CD4-positive, alpha-beta T cell treated with Interleukin-10 for 1 hour (primary cell): ENCODE results near the gene CCL17.
A peak's percentile ranks its signal among the peaks of the same experiment; 100 is the strongest.
"Not testable (repeated sequence)": the region's sequence is repeated elsewhere in the genome, so short reads cannot be mapped to it uniquely, and the experiment has no call there.

ENCODE experiments used
- DNase-seq: peaks from one replicate; pipeline ENCODE4 v3.0.0-alpha.2; 2020

Gene CCL17

DNA sequence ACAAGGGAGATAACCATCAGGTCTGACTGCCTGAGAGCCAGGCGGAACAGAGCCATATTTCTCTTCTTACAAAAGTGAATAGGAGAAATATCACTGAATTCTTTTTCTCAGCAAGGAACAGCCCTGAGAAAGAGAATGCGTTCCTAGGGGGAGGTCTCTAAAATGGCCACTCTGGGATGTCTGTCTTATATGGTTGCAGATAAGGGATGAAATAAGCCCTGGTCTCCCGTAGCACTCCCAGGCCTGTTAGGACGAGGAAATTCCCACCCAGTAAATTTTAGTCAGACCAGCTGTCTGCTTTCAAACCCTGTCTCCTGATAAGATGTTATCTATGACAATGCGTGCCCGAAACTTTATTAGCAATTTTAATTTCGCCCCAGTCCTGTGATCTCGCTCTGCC, 35.4 kb downstream of the CCL17 start:
- peak; percentile 13 for DNase-seq

DNA sequence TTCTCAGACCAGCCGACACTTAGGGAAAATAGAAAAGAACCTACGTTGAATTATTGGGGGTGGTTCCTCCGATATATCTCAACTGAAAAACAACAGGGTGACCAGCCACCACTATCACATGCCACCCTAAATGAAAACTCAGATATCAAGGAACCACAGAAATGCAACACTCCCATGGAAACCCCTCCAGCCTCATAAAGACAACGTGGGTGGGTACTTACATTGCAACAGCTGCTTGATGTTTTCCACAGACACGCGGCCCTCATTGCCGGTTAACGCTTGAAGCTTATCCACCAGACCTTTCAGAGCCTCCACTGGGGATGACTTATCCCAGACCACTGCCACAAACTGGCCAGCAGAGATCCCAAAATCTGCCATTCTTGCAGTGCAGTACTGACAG, 36.0 kb downstream of the CCL17 start:
- not testable (repeated sequence) for DNase-seq

DNA sequence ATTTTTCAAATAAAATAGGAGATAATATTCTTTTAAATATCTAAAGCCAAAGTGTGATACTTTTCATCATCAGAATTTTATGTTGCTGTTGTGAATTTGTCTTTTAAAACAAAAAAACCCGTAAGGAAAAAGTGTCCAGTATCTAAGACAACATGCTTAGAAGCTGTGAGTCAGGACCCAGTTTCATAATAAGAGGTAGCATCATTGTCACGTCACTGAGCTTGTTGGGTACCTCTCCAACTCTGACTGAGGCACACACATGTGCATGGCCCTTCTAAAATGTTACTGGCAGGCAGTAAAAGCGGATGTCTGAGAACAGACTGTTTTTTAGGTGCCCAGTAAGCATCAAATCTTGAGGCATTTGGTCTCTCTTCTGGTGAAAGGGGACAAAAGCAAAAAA, 40.1 kb downstream of the CCL17 start:
- DNase-seq: no peak

DNA sequence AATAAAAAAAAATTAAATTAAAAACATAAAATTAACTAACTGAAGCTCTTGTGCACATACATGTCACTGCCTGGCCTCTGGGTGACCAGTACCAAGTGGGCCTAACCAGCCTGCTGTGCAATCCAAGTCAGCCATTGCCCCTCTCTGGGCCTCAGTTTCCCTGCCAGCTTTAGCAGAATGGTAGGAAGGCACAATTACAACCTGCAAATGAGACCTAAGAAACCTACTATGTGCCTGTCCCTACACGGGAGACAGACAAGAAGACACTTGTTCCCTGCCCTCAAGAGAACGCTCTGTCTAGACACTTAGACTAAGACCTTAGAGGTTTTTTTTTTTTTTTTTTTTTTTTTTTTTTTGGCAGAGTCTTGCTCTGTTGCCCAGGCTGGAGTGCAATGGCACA, 40.9 kb downstream of the CCL17 start:
- no peak for DNase-seq

DNA sequence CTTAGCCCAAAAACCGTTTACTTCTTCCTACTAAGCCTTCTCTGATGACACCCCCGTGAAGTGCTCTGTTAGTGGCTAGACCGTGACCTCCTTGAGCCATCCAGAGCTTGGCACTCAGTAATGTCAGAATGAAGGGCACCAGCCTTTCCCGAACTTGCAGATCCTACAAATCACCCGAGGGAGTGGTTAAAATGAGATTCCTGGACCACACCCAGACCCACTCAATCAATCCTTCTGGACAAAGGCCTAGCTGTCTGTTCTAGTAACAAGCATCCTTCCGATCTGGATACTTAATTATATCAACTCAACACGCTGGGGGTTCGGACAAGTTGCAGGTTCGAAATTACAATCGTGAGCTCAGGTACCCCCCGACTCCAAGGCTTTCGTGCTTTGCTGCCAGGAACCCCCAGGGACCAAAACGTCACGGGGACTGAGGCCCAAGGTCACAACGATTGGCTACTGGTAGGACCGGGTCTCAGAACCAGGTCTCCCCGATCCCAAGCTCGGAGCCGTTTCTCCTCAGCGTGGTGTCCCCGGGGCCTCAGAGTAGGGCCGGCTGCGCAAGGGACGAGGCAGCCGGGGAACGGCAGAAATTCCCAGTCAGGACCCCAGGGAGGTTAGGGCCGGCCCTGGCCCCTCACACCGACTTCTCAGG, 42.1 kb downstream of the CCL17 start:
- peak; percentile 40 for DNase-seq

DNA sequence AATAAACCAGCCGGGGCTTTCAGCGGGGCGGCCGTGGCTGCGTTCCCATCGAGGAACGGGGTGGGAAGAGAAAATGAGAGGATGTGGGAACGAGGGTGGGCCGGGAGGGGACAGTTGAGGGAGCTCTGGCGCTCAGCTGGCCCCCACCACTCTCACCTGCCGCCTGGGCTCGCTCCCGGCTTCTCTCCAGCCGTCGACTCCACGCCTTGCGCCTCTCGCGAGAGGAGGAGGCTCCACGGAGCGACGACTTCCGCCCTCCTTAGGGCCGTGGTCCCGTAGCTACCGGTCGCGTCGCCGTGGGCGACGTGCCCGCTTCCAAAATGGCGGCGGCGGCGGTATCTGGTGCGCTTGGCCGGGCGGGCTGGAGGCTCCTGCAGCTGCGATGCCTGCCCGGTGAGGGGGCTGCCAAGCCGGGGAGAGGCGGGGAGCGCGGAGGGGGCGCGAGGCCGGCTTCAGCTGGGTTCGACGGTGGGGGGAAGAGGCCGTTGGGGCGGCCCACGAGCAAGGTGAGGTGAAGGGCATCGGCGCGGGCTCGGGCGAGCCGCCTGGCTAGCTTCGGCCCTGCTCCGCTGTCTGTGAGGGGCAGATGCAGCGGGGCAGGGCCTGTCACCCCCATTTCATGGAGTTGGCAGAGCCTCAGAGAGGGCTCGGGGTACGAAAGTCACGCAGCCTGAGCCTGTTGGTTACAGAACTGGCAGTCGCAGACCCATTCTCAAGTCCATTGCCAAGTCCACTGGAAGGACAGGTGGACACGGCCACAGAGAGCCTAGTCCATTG, 42.8 kb downstream of the CCL17 start, which contains the start of the genes CIAPIN1 and COQ9:
CIAPIN1 (minus strand) TSS at position 200 of the 777 bp plus-strand sequence. CDS start 6,457 bp downstream, outside the sequence.
COQ9 (plus strand) TSS at position 294 of the 777 bp plus-strand sequence; CDS start at position 321, 27 bp downstream.
- peak; percentile 94 for DNase-seq

DNA sequence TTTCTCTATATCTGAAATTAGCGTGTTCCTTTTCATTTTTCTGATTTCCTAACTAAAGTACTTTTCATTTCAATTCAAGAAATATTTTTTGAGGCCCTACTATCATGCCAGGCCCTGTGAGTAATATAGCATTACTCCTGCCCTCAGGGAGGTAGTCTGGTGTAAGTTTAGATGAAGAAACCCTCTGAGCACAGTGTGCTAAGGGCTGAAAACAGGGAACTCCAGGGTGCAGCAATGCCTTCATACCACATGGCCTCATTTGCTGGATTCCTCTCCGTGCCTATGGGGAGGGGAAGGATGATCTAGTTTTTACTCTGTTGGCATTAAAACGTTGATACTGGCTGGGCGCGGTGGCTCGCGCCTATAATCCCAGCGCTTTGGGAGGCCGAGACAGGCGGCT, 47.5 kb downstream of the CCL17 start:
- DNase-seq: no peak

DNA sequence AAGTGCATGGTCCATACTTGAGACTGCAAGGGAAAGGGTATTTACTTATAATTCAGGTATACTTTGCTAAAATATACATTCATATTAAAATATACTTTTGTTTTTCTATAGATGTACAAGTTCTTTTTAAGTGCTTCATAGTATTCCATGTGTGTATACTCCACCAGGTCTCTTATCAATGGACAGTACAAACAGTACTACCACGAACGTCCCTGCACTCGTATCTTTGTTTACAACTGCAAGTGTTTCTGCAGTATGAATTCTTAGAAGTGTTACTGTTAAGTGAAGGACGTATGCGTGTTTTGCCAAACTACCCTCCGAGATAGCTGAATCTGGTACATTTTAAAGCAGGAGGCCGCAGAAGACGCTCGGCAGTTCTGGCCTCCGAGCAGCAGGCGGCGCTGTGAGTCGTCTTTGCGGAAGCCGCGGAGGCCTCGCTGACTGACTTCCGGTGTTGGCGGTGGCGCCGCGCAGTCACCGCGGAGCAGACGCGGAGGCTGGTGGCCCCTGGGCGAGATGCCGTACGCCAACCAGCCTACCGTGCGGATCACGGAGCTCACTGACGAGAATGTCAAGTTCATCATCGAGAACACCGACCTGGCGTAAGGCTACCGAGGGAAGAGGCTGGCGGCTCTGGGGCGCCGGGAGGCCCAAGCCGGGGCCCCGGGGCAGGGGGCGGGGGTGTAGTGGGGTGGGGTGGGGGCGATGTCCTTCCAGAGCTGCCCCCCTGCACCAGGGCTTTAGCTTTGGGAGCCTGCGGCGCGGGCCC, 57.8 kb downstream of the CCL17 start, which contains the start of gene POLR2C:
POLR2C (plus strand) TSS at position 471 of the 769 bp plus-strand sequence; CDS start at position 517, 46 bp downstream.
- DNase-seq: peak; percentile 94

DNA sequence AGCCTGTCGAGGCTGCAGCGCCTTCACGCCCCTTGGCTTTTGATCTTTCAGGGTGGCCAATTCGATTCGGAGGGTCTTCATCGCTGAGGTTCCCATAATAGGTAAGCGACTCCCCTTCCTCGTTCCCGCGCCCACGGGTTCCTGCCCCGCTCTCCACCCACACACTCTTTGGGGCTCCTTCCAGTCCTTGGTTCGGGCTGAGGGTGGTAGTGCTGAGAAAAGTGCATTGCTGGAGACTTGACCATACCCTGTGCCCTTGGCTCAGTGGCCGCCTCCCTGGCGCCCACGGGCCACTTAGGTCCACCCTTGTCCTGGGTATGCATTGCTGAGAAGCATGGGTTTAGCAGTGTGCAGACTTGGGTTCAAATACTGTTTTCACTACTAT, 58.4 kb downstream of the CCL17 start:
- no peak for DNase-seq

DNA sequence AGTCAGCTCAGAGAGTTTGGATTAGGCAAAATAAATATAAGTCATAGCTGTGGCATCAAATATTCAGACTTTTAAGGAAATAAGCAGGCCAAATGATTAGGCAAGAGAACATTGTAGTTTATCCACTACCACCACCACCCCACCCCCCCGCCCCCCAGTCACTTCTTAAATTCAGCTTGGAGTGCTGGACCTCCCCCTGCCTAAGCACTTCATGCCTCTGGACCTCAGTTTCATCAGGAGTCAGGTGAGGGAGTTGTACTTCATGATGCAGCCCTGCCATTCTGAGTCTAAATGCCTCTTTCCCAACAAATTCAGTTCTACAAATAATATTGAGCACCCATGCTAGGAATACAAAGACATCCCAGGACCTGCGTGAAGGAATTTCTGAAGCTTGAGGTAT, 60.0 kb downstream of the CCL17 start:
- DNase-seq: no peak
